ENCODE results near the gene STXBP6. TPM values are rescaled to one million over a fixed set of nuclear protein-coding genes. Genes with fewer than 3 reads are reported as not detected.

The STXBP6 gene
- total RNA-seq, 1 experiment from 2014 or later, result 0.27 TPM

DNA sequence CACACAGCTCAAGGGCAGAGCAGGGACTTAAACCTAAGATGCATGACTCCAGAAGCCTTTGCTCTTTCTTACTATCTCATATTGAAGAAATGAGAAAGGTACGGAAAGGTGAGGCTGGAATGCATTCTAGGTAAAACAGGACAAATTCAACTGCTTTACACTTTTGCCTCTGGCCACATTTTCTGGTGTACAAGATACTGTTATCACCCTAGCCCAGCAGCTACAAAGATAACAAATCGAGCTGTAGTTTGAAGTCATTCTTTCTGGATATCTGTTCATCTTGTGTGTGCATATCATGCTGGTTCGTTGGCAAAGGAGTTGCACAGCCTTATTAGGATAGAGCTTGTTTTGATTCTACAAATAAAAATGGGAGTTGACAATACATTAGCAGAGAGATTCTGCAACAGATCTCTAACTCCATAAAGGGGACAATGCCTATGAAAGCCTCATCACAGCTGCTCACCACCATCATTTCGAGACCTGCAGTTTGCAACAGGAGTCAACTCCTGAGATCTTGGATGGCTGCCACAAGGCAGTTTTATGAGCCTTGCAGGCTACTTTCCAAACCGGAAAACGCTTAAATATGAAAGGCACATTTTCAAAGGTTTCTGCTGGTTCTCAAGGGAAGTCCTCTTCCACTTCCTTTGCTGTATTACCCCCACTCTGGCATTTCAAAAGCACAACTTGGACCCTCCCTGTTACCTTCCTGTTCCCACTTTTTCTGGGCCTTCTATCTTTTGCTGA, 64.9 kb downstream of the STXBP6 start (continued):
- TF ChIP-seq YY1 (IDR thresholded peaks at IDR 0.05; ENCODE audit: extremely low read depth, insufficient replicate concordance, low read depth, low read length), result no peak
- no peak for TF ChIP-seq JUND (IDR thresholded peaks at IDR 0.05)

GRCh38 chr14:24982472-24983155, 67.3 kb downstream of the STXBP6 start:
- ChIA-PET CTCF (no interaction called here), POLR2A (no interaction called here), RAD21 (ENCODE audit: low non-redundant PET in 1 of 2, low total read pairs in 2 of 2, uncharacterized antibody in 2 of 2, unreplicated experiment in 2 of 2) (no interaction called here)
- intact Hi-C loops (cut with micrococcal nuclease), result no loop called here
- H3K36me3 ChIP-seq (ENCODE audit: control insufficient read depth in 1 of 2, insufficient read depth in 2 of 2, low read length in 2 of 2), result no peaks in the 10 kb centered on the region
- H2AFZ ChIP-seq (ENCODE audit: low read depth, low read length, poor library complexity, severe bottlenecking), result no peak overlapping the region
- no peaks in the 10 kb centered on the region for H3K4me1 ChIP-seq (ENCODE audit: control insufficient read depth in 1 of 2, insufficient read depth in 2 of 2, low read length in 2 of 2)
- H3K79me2 ChIP-seq (ENCODE audit: insufficient read depth, low read length), result no peaks in the 10 kb centered on the region
- TF ChIP-seq EGR1 (IDR thresholded peaks at IDR 0.05; ENCODE audit: low read depth), result no peak
- no peak for TF ChIP-seq POLR2A (IDR thresholded peaks at IDR 0.05; ENCODE audit: borderline replicate concordance, extremely low read depth, insufficient read depth, insufficient read length)
- no peak for TF ChIP-seq EZH2 (IDR thresholded peaks at IDR 0.05)
- TF ChIP-seq POLR2AphosphoS5 (IDR thresholded peaks at IDR 0.05; ENCODE audit: low read depth, low read length), result no peak
- no peak for TF ChIP-seq RAD21 (IDR thresholded peaks at IDR 0.05; ENCODE audit: low read depth)
- TF ChIP-seq ZFX (IDR thresholded peaks at IDR 0.05), result no peak
- TF ChIP-seq FOSL1 (IDR thresholded peaks at IDR 0.05; ENCODE audit: low read depth), result no peak
- TF ChIP-seq, protein P1, sequence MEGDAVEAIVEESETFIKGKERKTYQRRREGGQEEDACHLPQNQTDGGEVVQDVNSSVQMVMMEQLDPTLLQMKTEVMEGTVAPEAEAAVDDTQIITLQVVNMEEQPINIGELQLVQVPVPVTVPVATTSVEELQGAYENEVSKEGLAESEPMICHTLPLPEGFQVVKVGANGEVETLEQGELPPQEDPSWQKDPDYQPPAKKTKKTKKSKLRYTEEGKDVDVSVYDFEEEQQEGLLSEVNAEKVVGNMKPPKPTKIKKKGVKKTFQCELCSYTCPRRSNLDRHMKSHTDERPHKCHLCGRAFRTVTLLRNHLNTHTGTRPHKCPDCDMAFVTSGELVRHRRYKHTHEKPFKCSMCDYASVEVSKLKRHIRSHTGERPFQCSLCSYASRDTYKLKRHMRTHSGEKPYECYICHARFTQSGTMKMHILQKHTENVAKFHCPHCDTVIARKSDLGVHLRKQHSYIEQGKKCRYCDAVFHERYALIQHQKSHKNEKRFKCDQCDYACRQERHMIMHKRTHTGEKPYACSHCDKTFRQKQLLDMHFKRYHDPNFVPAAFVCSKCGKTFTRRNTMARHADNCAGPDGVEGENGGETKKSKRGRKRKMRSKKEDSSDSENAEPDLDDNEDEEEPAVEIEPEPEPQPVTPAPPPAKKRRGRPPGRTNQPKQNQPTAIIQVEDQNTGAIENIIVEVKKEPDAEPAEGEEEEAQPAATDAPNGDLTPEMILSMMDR (IDR thresholded peaks at IDR 0.05 in 2 of 3, conservative IDR thresholded peaks at IDR 0.05 in 1 of 3; ENCODE audit: borderline replicate concordance in 1 of 3, insufficient read depth in 1 of 3, low read depth in 2 of 3, low read length in 2 of 3), result no peak
- TF ChIP-seq SP1 (IDR thresholded peaks at IDR 0.05; ENCODE audit: low read depth), result no peak
- no peak for TF ChIP-seq CBX3 (IDR thresholded peaks at IDR 0.05; ENCODE audit: low read depth)
- H3K27me3 ChIP-seq (ENCODE audit: insufficient read depth, low read length), result no peaks in the 10 kb centered on the region
- no peak overlapping the region for H3K9ac ChIP-seq (ENCODE audit: low read length)
- H3K9me2 ChIP-seq (ENCODE audit: insufficient read depth), result no peaks in the 10 kb centered on the region
- H3K27ac ChIP-seq (ENCODE audit: low read depth, low read length), result no peak overlapping the region
- no peak overlapping the region for H3K4me2 ChIP-seq (ENCODE audit: low read length)
- H3K9me3 ChIP-seq (ENCODE audit: control insufficient read depth in 1 of 2, insufficient read depth in 1 of 2, low read depth in 1 of 2, low read length in 2 of 2), result peaks cover 0 to 7% of the 10 kb centered on the region in 2 experiments; a peak in 2 of 4 replicates
- ATAC-seq, result no peak
- BruUV-seq (replicated peaks), result no TSS peak
- DNase-seq (ENCODE audit: low read depth, low spot score), result no peak
- H4K20me1 ChIP-seq (ENCODE audit: insufficient read depth), result no peaks in the 10 kb centered on the region
- H3K4me3 ChIP-seq (replicated peaks in 1 of 2; ENCODE audit: low read depth in 1 of 2, low read length in 2 of 2), result no peak overlapping the region

Measured in HCT116 (cell line).